ENCODE results near the gene CARD19.

CARD19 gene

GRCh38 chr9:93096131-93096802, at the start of gene CARD19:
Gene CARD19, plus strand, starts transcription at chr9:93096217. Its CDS starts 129 bp downstream, at chr9:93096346.
- DNase-seq (ENCODE audit: low read depth) = no peak

- no peak for DNase-seq (ENCODE audit: low read depth)
Measured at GRCh38 chr9:93048566-93049448, 47.2 kb upstream of the CARD19 start.

- no peak for DNase-seq (ENCODE audit: low read depth)
Measured at GRCh38 chr9:93049491-93049890, 46.5 kb upstream of the CARD19 start.

GRCh38 chr9:93050231-93050630, 45.8 kb upstream of the CARD19 start:
- DNase-seq (ENCODE audit: low read depth) = no peak

- peak; percentile 31 for DNase-seq (ENCODE audit: low read depth)
Measured at GRCh38 chr9:93051680-93052089, 44.3 kb upstream of the CARD19 start.

- no peak for DNase-seq (ENCODE audit: low read depth)
Measured at GRCh38 chr9:93052791-93053540, 43.1 kb upstream of the CARD19 start.

- no peak for DNase-seq (ENCODE audit: low read depth)
Measured at GRCh38 chr9:93053781-93054331, 42.2 kb upstream of the CARD19 start.

GRCh38 chr9:93054758-93055704, 41.0 kb upstream of the CARD19 start:
- no peak for DNase-seq (ENCODE audit: low read depth)

- DNase-seq (ENCODE audit: low read depth) = no peak
Measured at GRCh38 chr9:93057042-93057702, 38.8 kb upstream of the CARD19 start.

- no peak for DNase-seq (ENCODE audit: low read depth)
Measured at GRCh38 chr9:93057703-93058354, 38.2 kb upstream of the CARD19 start.

GRCh38 chr9:93058355-93059010, 37.5 kb upstream of the CARD19 start, which contains the start of gene SUSD3:
Gene SUSD3, plus strand, starts transcription at chr9:93058701. Its CDS starts 42 bp downstream, at chr9:93058743.
- no peak for DNase-seq (ENCODE audit: low read depth)

GRCh38 chr9:93059011-93059714, 36.9 kb upstream of the CARD19 start:
- DNase-seq (ENCODE audit: low read depth) = no peak

GRCh38 chr9:93059715-93060578, 36.1 kb upstream of the CARD19 start:
- no peak for DNase-seq (ENCODE audit: low read depth)

GRCh38 chr9:93060746-93061259, 35.2 kb upstream of the CARD19 start:
- peak; percentile 26 for DNase-seq (ENCODE audit: low read depth)

- no peak for DNase-seq (ENCODE audit: low read depth)
Measured at GRCh38 chr9:93061260-93061751, 34.7 kb upstream of the CARD19 start.

GRCh38 chr9:93061791-93062763, 33.9 kb upstream of the CARD19 start:
- no peak for DNase-seq (ENCODE audit: low read depth)
